ENCODE results near the gene CELSR2. TPM values are rescaled to one million over a fixed set of nuclear protein-coding genes. Genes with fewer than 3 reads are reported as not detected.

Gene CELSR2
- total RNA-seq, 6 experiments from 2014 or later = 1.2 to 1.7 (median 1.4) TPM

DNA sequence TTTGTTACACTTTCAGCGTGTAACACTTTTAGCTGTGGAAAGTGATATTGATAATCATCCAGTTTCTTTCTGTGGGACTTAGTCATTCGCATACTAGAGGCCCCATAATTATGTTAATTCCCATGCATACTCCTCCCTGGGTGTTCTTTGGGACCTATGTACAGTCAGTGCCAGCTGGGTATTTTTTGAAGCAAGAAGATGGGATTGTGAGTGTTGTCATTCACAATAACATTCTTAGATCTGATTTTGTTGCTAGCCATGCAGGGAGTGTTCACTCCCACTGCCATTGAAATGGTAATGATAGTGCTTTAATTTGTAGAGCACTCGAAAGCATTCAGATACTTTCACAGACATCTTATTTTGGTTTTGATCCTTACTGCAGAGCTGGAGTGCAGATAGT is 24.0 kb upstream of the CELSR2 start:
- Mint-ChIP-seq H3K4me3 (no peak overlapping the region), H3K27ac (peak overlapping the region; percentile 14; the same call in 1 of the 2 replicates), H3K36me3 (ENCODE audit: low read depth) (peaks cover 27% of the 10 kb centered on the region), H3K9me3 (no peaks in the 10 kb centered on the region), H3K27me3 (ENCODE audit: insufficient read depth) (peaks cover 2% of the 10 kb centered on the region; the same call in 1 of the 2 replicates), H3K4me1 (ENCODE audit: low read depth) (peaks cover 36% of the 10 kb centered on the region)
- TF ChIP-seq, protein P1, sequence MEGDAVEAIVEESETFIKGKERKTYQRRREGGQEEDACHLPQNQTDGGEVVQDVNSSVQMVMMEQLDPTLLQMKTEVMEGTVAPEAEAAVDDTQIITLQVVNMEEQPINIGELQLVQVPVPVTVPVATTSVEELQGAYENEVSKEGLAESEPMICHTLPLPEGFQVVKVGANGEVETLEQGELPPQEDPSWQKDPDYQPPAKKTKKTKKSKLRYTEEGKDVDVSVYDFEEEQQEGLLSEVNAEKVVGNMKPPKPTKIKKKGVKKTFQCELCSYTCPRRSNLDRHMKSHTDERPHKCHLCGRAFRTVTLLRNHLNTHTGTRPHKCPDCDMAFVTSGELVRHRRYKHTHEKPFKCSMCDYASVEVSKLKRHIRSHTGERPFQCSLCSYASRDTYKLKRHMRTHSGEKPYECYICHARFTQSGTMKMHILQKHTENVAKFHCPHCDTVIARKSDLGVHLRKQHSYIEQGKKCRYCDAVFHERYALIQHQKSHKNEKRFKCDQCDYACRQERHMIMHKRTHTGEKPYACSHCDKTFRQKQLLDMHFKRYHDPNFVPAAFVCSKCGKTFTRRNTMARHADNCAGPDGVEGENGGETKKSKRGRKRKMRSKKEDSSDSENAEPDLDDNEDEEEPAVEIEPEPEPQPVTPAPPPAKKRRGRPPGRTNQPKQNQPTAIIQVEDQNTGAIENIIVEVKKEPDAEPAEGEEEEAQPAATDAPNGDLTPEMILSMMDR (IDR thresholded peaks at IDR 0.05) = no peak
- DNase-seq = no peak

DNA sequence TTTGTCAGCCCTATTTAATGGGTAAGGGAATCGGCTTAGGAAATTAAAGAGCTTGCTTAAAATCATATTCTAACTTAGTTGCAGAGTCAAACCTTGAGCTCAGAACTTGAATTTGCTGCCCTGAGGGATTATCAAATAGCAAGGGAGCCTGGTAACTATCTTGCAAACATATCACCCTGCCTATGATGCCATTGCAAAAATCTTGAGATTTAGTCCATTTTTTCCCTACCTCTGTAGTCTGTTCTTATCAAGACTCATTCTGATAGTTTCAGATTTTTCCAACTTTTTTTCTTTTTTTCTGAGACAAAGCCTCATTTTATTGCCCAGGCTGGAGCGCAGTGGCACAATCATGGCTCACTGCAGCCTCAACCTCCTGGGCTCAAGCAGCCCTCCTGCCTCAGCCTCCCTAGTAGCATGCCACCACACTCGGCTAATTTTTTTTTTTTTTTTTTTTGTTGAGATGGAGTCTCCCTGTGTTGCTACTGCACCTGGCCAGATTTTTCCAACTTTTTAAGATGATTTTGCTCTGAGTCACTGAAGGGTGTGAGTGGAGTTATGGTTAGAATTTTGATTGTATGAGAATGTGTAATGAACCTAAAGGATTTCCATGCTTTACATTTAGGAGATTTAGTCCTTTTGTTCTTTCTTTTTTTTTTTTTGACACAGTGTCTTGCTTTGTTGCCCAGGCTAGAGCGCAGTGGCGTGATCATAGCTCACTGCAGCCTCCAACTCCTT is 23.5 kb upstream of the CELSR2 start:
- Mint-ChIP-seq H3K27me3 (ENCODE audit: insufficient read depth) (peaks cover 2% of the 10 kb centered on the region; the same call in 1 of the 2 replicates), H3K4me1 (ENCODE audit: low read depth) (peaks cover 33% of the 10 kb centered on the region), H3K36me3 (ENCODE audit: low read depth) (peaks cover 30% of the 10 kb centered on the region), H3K9me3 (no peaks in the 10 kb centered on the region), H3K4me3 (no peak overlapping the region), H3K27ac (peak overlapping the region; percentile 24)
- DNase-seq = no peak
- TF ChIP-seq, protein P1 (IDR thresholded peaks at IDR 0.05) = no peak

DNA sequence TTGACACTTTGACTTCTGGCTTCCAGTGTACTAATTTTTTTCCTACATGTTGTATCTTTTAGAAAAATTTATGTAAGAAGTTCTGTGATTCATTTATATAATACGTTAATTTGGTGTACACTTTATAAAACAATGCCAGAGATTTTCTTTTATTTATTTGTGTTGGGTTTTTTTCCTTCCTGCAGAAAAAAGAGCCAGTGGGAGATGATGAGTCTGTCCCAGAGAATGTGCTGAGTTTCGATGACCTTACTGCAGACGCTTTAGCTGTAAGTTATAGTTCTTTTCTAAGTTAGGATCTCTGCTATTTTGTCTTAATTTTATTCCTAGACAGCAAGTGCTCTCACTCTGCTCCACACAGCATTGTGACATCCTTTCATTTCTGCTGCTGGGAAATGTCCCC is 21.2 kb upstream of the CELSR2 start:
- TF ChIP-seq, protein P1 (IDR thresholded peaks at IDR 0.05) = no peak
- no peak overlapping the region for H3K4me3 Mint-ChIP-seq
- H3K36me3 Mint-ChIP-seq (ENCODE audit: low read depth) = peaks cover 26% of the 10 kb centered on the region
- peak overlapping the region; percentile 43 for H3K27ac Mint-ChIP-seq
- no peaks in the 10 kb centered on the region for H3K9me3 Mint-ChIP-seq
- peaks cover 28% of the 10 kb centered on the region for H3K4me1 Mint-ChIP-seq (ENCODE audit: low read depth)
- H3K27me3 Mint-ChIP-seq (ENCODE audit: insufficient read depth) = peaks cover 2% of the 10 kb centered on the region; the same call in 1 of the 2 replicates
- no peak for DNase-seq

DNA sequence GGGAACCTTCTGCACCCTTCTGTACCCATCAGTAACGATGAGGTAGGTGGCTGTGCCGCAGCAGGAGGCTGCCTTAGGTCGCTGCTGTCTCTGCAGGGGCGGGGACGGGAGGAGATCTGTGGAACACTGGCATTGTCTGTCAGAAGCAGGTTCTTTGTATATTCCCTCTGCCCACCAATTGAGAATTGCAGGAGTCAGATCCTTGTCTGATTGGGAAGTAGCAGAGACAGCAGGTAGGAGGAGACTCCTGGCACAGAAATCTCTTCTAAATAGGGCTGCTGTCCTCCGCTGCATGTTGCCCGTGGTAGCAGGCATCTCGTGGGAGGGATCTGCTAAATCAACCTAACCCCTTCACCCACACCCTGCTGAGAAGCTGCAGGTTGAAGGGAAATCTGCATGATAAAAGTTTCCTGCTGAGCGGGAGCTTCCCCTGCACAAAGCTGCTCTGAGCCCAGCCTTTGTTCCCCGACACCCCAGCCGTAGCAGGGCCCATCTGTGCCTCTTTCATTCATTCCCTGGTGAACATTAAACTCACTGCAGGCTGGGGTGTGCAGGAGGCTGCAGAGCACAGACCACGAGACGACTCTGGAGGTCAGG is 19.7 kb upstream of the CELSR2 start:
- peaks cover 23% of the 10 kb centered on the region for H3K4me1 Mint-ChIP-seq (ENCODE audit: low read depth)
- peaks cover 2% of the 10 kb centered on the region; the same call in 1 of the 2 replicates for H3K27me3 Mint-ChIP-seq (ENCODE audit: insufficient read depth)
- DNase-seq = no peak
- no peaks in the 10 kb centered on the region for H3K9me3 Mint-ChIP-seq
- no peak overlapping the region for H3K4me3 Mint-ChIP-seq
- TF ChIP-seq, protein P1 (IDR thresholded peaks at IDR 0.05) = no peak
- H3K27ac Mint-ChIP-seq = no peak overlapping the region
- peaks cover 26% of the 10 kb centered on the region for H3K36me3 Mint-ChIP-seq (ENCODE audit: low read depth)

DNA sequence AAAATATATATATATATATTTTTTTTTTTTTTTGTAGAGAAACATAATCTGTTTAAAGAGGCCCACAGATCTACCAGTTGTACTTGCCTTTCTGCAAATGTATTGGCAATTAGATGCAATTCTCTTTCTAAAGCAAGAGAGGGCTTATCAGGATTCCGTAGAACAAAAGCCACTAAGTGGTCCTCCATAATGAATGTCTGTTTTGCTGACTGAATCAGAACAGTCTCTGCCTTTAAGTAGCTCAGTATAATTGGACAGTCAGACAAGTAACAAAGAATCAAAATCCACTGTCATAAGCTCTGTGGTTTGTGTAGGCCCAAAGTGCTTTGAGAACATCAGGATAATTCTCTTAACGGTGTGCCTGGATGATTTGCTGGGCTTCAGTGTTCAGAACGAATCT is 18.3 kb upstream of the CELSR2 start:
- no peak overlapping the region for H3K4me3 Mint-ChIP-seq
- no peaks in the 10 kb centered on the region for H3K27me3 Mint-ChIP-seq (ENCODE audit: insufficient read depth)
- H3K4me1 Mint-ChIP-seq (ENCODE audit: low read depth) = peaks cover 12% of the 10 kb centered on the region
- H3K9me3 Mint-ChIP-seq = no peaks in the 10 kb centered on the region
- H3K36me3 Mint-ChIP-seq (ENCODE audit: low read depth) = peaks cover 23% of the 10 kb centered on the region
- DNase-seq = no peak
- TF ChIP-seq, protein P1 (IDR thresholded peaks at IDR 0.05) = no peak
- no peak overlapping the region for H3K27ac Mint-ChIP-seq

Measured in HFFc6 (cell line).